Stimulated activated CD8-positive, alpha-beta memory T cell treated with anti-CD3 and anti-CD28 coated beads, Interleukin-7, amount 100 ng/mL, for 48 hours (primary cell): ENCODE results near the gene COL12A1.
A peak's percentile ranks its signal among the peaks of the same experiment; 100 is the strongest.
"Not testable (repeated sequence)": the region's sequence is repeated elsewhere in the genome, so short reads cannot be mapped to it uniquely, and the experiment has no call there.

ENCODE experiments used
- DNase-seq, 2 donors: peaks; one replicate each; pipeline ENCODE4 v3.0.0-alpha.2; 2020; ENCODE audit warnings: low read depth in 1 of 2; ENCODE audit errors: extremely low read depth in 1 of 2

The COL12A1 gene

GRCh38 chr6:75213112-75213511 is 7.3 kb upstream of the COL12A1 start:
- DNase-seq, result no peak

- DNase-seq, result no peak
These were observed 6.2 kb upstream of the COL12A1 start for GRCh38 chr6:75211920-75212590.

- no peak for DNase-seq
These were observed 5.3 kb upstream of the COL12A1 start for GRCh38 chr6:75210885-75211739.

- DNase-seq, result no peak
These were observed 3.4 kb upstream of the COL12A1 start for GRCh38 chr6:75209184-75209723.

GRCh38 chr6:75208298-75209183 is 2.7 kb upstream of the COL12A1 start:
- peak; percentile 49 to 52 for DNase-seq

GRCh38 chr6:75206576-75207342 is 906 bp upstream of the COL12A1 start:
- DNase-seq, result no peak

GRCh38 chr6:75204959-75205775 is 686 bp downstream of the COL12A1 start:
- no peak for DNase-seq

GRCh38 chr6:75204217-75204958 is 1.5 kb downstream of the COL12A1 start:
- no peak for DNase-seq

GRCh38 chr6:75203721-75204120 is 2.1 kb downstream of the COL12A1 start:
- no peak for DNase-seq

- no peak for DNase-seq
These were observed 3.1 kb downstream of the COL12A1 start for GRCh38 chr6:75202676-75203131.

- DNase-seq, result no peak
These were observed 3.8 kb downstream of the COL12A1 start for GRCh38 chr6:75201901-75202672.

GRCh38 chr6:75201021-75201420 is 4.8 kb downstream of the COL12A1 start:
- DNase-seq, result no peak

- DNase-seq, result no peak
These were observed 6.0 kb downstream of the COL12A1 start for GRCh38 chr6:75199889-75200288.

GRCh38 chr6:75196081-75196687 is 9.7 kb downstream of the COL12A1 start:
- DNase-seq, result no peak

- DNase-seq, result no peak
These were observed 17.5 kb downstream of the COL12A1 start for GRCh38 chr6:75188221-75188925.

- DNase-seq, result not testable (repeated sequence)
These were observed 19.3 kb downstream of the COL12A1 start for GRCh38 chr6:75186581-75186980.

- no peak for DNase-seq
These were observed 22.7 kb downstream of the COL12A1 start for GRCh38 chr6:75183099-75183541.
